Activated B cell treated with CpG ODN at 0.5 μM for 24 hours (primary cell): ENCODE measurements around the gene SMARCA4. TPM values are rescaled to one million over a fixed set of nuclear protein-coding genes. Genes with fewer than 3 reads are reported as not detected.

Experiments
- ATAC-seq: fragments of 200-7000 bp; cut with Tn5 transposase; one replicate; pipeline ENCODE4 v1.10.0; 2021; ENCODE audit warnings: low read depth, mild to moderate bottlenecking, moderate library complexity
- CTCF ChIA-PET: fragments of 350-600 bp; sonication (Branson Sonifier 250); formaldehyde crosslinking; loops from one replicate; lab custom pipeline; 2021; ENCODE audit warnings: antibody characterized with exemption; lab: Charles Lee
- POLR2A ChIA-PET: fragments of 350-600 bp; sonication (Branson Sonifier 250); formaldehyde crosslinking; loops from one replicate; lab custom pipeline; 2021; ENCODE audit warnings: antibody characterized with exemption; lab: Charles Lee
- DNase-seq: peaks from one replicate; pipeline ENCODE4 v3.0.0; 2022
- H3K27ac Mint-ChIP-seq: one replicate; pipeline ENCODE4 v1.8.0; 2020; ENCODE audit warnings: mixed read lengths
- H3K27me3 Mint-ChIP-seq: one replicate; pipeline ENCODE4 v1.8.0; 2021; ENCODE audit warnings: mixed read lengths
- H3K36me3 Mint-ChIP-seq: one replicate; pipeline ENCODE4 v1.8.0; 2021; ENCODE audit warnings: low read depth, mixed read lengths
- H3K4me1 Mint-ChIP-seq: one replicate; pipeline ENCODE4 v1.8.0; 2021; ENCODE audit warnings: mixed read lengths
- H3K4me3 Mint-ChIP-seq: one replicate; pipeline ENCODE4 v1.8.0; 2020; ENCODE audit warnings: mild to moderate bottlenecking, mixed read lengths
- H3K9me3 Mint-ChIP-seq: one replicate; pipeline ENCODE4 v1.8.0; 2020; ENCODE audit warnings: mixed read lengths
- CTCF ChIP-seq: fragments of 200-600 bp; IDR thresholded peaks from one replicate; pipeline ENCODE4 v1.8.0; 2022; ENCODE audit warnings: antibody characterized with exemption, mild to moderate bottlenecking
- intact Hi-C: fragments of 100-400 bp; cut with micrococcal nuclease; formaldehyde crosslinking; loops from one replicate; pipeline ENCODE4 v1.15.1; 2024
- total RNA-seq: library from RNA; stranded (reverse); gene quantifications from 2 replicates; pipeline ENCODE4 v1.2.3, GENCODE V29; 2022

SMARCA4 gene
- total RNA-seq, 1 donor from 2014 or later = 93.6 TPM

GRCh38 chr19:11010041-11010440 is 49.2 kb downstream of the SMARCA4 start:
- peaks cover 82% of the 10 kb centered on the region for H3K36me3 Mint-ChIP-seq
- intact Hi-C loops = no loop called here
- ATAC-seq (no peak), DNase-seq (no peak)
- ChIA-PET CTCF (interaction anchor here (1.1 to 1.5 kb wide), 2 partner anchors 26 to 68 kb away, joined by 3 read pairs; no protein-coding TSS in a partner anchor), POLR2A (no interaction called here)
- no peak for TF ChIP-seq CTCF
- H3K4me3 Mint-ChIP-seq = no peak overlapping the region
- H3K27ac Mint-ChIP-seq = no peak overlapping the region
- H3K9me3 Mint-ChIP-seq = no peaks in the 10 kb centered on the region
- no peaks in the 10 kb centered on the region for H3K27me3 Mint-ChIP-seq
- no peaks in the 10 kb centered on the region for H3K4me1 Mint-ChIP-seq

- ChIA-PET POLR2A (no interaction called here), CTCF (interaction anchor here (0.6 to 1.5 kb wide), 2 partner anchors 70 to 141 kb away, joined by 3 read pairs; no protein-coding TSS in a partner anchor)
- no peak overlapping the region for H3K27ac Mint-ChIP-seq
- DNase-seq = no peak
- H3K36me3 Mint-ChIP-seq = peaks cover 89% of the 10 kb centered on the region
- no peaks in the 10 kb centered on the region for H3K27me3 Mint-ChIP-seq
- no peaks in the 10 kb centered on the region for H3K4me1 Mint-ChIP-seq
- no peak overlapping the region for H3K4me3 Mint-ChIP-seq
- no peaks in the 10 kb centered on the region for H3K9me3 Mint-ChIP-seq
- no peak for ATAC-seq
- intact Hi-C loops = no loop called here
- TF ChIP-seq CTCF = no peak
Measured at GRCh38 chr19:11012507-11012906, 51.7 kb downstream of the SMARCA4 start.

- no peak for DNase-seq
- no peaks in the 10 kb centered on the region for H3K9me3 Mint-ChIP-seq
- ChIA-PET POLR2A (no interaction called here), CTCF (no interaction called here)
- no peaks in the 10 kb centered on the region for H3K4me1 Mint-ChIP-seq
- peaks cover 90% of the 10 kb centered on the region for H3K36me3 Mint-ChIP-seq
- H3K27ac Mint-ChIP-seq = no peak overlapping the region
- no peak overlapping the region for H3K4me3 Mint-ChIP-seq
- ATAC-seq = no peak
- TF ChIP-seq CTCF = no peak
- H3K27me3 Mint-ChIP-seq = no peaks in the 10 kb centered on the region
- intact Hi-C loops = no loop called here
Measured at GRCh38 chr19:11013771-11014170, 52.9 kb downstream of the SMARCA4 start.

GRCh38 chr19:11014403-11014911 is 53.6 kb downstream of the SMARCA4 start:
- intact Hi-C loops = no loop called here
- H3K27ac Mint-ChIP-seq = no peak overlapping the region

GRCh38 chr19:11016631-11017030 is 55.8 kb downstream of the SMARCA4 start:
- POLR2A ChIA-PET = interaction anchor here (0.7 kb wide), 1 partner anchor 10 kb away, joined by 5 read pairs; no protein-coding TSS in a partner anchor
- CTCF ChIA-PET = no interaction called here
- ATAC-seq (no peak), DNase-seq (no peak)
- H3K36me3 Mint-ChIP-seq = peaks cover 93% of the 10 kb centered on the region
- no peak overlapping the region for H3K4me3 Mint-ChIP-seq
- TF ChIP-seq CTCF = no peak
- no peaks in the 10 kb centered on the region for H3K4me1 Mint-ChIP-seq
- no peak overlapping the region for H3K27ac Mint-ChIP-seq
- H3K9me3 Mint-ChIP-seq = no peaks in the 10 kb centered on the region
- H3K27me3 Mint-ChIP-seq = no peaks in the 10 kb centered on the region
- intact Hi-C loops = no loop called here

More at GRCh38 chr19:11014403-11014911, 53.6 kb downstream of the SMARCA4 start:
- Mint-ChIP-seq H3K9me3 (no peaks in the 10 kb centered on the region), H3K4me1 (no peaks in the 10 kb centered on the region), H3K27me3 (no peaks in the 10 kb centered on the region), H3K4me3 (no peak overlapping the region), H3K36me3 (peaks cover 90% of the 10 kb centered on the region)
- no peak for TF ChIP-seq CTCF
- ATAC-seq = no peak
- DNase-seq = no peak
- ChIA-PET POLR2A (no interaction called here), CTCF (no interaction called here)
